H54 (cell line): ENCODE results near the gene SC5D.
A peak's percentile ranks its signal among the peaks of the same experiment; 100 is the strongest.

Source experiments
- DNase-seq: peaks from one replicate; pipeline ENCODE4 v3.0.0; 2011; ENCODE audit warnings: low spot score, mixed read lengths; ENCODE audit not compliant: insufficient read length
- FAIRE-seq: peaks from 3 replicates; lab custom pipeline; 2011; peaks lifted over from hg19 to GRCh38; lab: Jason Lieb, UNC
- POLR2A ChIP-seq: IDR thresholded peaks from 2 replicates; pipeline ENCODE4 v1.6.1; 2011; ENCODE audit warnings: low read depth, mild to moderate bottlenecking, low read length

SC5D gene

GRCh38 chr11:121292495-121293287 is at the start of gene SC5D:
SC5D (plus strand) TSS chr11:121292771; CDS start chr11:121303376, 10,605 bp downstream.
- DNase-seq = peak; percentile 66
- FAIRE-seq = peak; percentile 68
- TF ChIP-seq POLR2A = peak; percentile 69

- DNase-seq (no peak), FAIRE-seq (no peak)
- no peak for TF ChIP-seq POLR2A
Observed at GRCh38 chr11:121244884-121245283, 47.7 kb upstream of the SC5D start.

DNA sequence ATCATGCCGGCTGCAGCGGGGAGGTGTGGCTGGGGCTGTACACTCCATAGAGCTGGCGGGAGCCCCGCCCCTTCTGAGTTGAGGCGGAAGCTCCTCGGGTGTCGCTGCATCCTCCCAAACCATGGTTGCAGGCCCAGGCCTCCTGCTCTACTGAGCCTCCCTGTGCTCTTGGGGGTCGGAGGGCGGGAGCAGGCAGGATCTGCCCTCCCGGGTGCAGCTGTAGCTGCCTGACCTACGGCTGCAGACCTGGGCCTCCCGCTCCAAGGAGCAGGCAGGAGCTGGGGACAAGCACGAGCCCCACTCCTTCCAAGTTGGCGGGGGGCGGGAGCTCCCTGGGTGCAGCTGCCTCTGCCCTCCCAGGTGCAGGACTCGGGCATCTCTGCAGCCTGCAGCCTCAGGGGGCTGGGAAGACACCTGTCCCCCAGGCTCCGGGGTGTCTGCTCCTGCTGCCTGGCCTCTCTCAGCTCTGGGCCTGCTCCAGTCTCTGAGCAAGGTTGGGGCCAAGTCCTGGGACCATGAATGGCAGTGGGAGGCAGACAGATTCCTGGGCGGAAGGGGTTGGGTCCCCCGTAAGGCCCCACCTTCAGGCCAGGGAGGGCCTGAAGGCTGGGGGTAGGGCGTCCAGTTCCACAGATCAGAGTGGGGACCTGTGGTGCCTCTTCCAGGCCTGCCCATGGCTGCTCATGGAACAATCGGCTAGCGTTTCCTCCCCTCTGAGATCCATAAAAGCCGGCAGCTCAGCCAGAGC is 46.4 kb upstream of the SC5D start:
- DNase-seq = no peak
- no peak for FAIRE-seq
- TF ChIP-seq POLR2A = no peak

GRCh38 chr11:121246769-121247035 is 45.9 kb upstream of the SC5D start:
- DNase-seq (no peak), FAIRE-seq (no peak)
- TF ChIP-seq POLR2A = no peak

DNA sequence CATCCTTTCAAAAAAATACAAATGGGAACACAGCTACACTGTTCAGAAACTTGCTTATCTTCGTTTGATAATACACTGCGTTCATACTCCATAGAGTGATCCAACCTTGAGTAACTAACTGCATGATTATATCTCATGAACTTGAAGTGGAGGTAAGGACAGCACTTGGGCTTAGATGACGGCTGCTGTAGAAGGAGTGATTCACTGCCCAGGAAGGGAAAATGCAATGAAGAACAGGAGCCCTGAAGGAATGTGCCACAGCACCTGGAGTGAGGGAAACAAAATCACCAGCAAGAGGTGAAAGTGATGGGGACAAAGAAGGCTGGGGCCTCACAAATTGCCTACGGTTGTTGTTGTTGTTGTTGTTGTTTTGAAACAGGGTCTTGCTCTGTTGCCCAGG is 44.1 kb upstream of the SC5D start:
- DNase-seq (no peak), FAIRE-seq (no peak)
- TF ChIP-seq POLR2A = no peak

- DNase-seq (peak; percentile 4), FAIRE-seq (no peak)
- no peak for TF ChIP-seq POLR2A
Observed at GRCh38 chr11:121249039-121249663, 43.4 kb upstream of the SC5D start.

DNA sequence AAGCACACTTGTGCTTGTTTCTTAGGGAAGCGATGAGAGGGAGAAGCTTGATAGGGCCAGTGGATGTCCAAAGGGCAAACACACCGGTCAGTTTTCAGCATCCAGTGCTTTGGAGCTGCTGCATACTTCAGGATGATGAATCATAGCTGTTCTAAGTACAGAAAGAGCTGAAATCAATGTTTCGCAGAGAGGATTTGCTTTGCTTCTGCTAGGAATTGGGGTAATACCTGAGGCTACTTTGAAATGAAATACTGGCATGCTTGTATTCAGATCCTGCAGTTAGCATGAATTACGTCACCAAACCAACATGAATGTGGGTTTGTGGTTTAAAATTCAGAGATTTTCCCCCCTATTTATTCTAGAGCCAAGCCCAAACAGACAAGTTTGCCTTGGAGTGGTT is 41.7 kb upstream of the SC5D start:
- FAIRE-seq (no peak), DNase-seq (no peak)
- no peak for TF ChIP-seq POLR2A

GRCh38 chr11:121253951-121254350 is 38.6 kb upstream of the SC5D start:
- FAIRE-seq = no peak
- DNase-seq = no peak

DNA sequence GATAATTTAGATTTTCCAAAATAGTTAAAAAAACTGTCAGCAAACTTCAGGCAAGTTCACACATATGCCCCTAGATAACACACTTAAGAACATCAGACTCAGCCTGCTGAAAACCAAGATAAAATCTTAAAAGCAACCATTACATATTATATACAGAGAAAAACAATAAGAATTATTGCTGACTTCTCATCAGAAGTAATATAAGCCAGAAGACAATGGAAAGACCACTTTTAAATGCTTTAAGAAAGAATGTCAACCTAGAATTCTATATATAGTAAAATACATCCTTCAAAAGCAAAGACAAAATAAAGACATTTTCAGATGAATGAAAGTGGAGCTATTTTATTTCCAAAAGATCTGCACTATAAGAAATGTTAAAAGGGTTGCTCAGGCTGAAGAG is 37.8 kb upstream of the SC5D start:
- FAIRE-seq = no peak

More at GRCh38 chr11:121253951-121254350, 38.6 kb upstream of the SC5D start:
- no peak for TF ChIP-seq POLR2A

GRCh38 chr11:121255473-121256125 is 37.0 kb upstream of the SC5D start:
- DNase-seq = no peak
- FAIRE-seq = no peak

More for the DNA sequence above, 37.8 kb upstream of the SC5D start:
- DNase-seq = no peak
- TF ChIP-seq POLR2A = no peak

GRCh38 chr11:121257289-121257688 is 35.3 kb upstream of the SC5D start:
- no peak for TF ChIP-seq POLR2A
- DNase-seq = no peak
- FAIRE-seq = no peak

More at GRCh38 chr11:121255473-121256125, 37.0 kb upstream of the SC5D start:
- no peak for TF ChIP-seq POLR2A

- TF ChIP-seq POLR2A = no peak
- FAIRE-seq (no peak), DNase-seq (no peak)
Observed at GRCh38 chr11:121257976-121258375, 34.6 kb upstream of the SC5D start.

- no peak for FAIRE-seq
- TF ChIP-seq POLR2A = no peak
- DNase-seq = no peak
Observed at GRCh38 chr11:121265586-121265985, 27.0 kb upstream of the SC5D start.

DNA sequence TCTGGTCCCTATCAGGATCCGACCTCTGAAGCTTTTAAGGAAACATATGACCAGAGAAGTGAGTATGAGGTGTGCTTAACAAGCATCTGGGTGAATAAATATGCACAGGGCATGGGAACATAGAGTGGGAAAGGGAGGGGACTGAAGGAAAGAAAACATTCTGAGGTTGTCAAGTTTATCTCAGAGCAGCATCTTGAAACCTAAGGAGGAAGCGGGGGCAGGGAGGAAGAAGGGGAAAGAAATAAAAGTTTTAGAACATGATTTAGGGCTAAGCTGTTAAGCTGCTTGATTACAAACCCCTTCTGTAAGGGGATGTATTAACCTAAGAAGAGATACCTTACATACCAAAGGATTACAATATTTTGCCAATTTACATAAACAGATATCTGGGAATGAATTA is 24.0 kb upstream of the SC5D start:
- no peak for TF ChIP-seq POLR2A
- FAIRE-seq (no peak), DNase-seq (no peak)
